Stimulated activated CD8-positive, alpha-beta memory T cell treated with anti-CD3 and anti-CD28 coated beads, Interleukin-12 subunit alpha, Interleukin-12 subunit beta, amount 100 ng/mL, for 4 hours (primary cell): ENCODE measurements around the gene TPR.

Source experiments
- DNase-seq: peaks from one replicate; pipeline ENCODE4 v3.0.0-alpha.2; 2020; ENCODE audit warnings: low read depth

The TPR gene

DNA sequence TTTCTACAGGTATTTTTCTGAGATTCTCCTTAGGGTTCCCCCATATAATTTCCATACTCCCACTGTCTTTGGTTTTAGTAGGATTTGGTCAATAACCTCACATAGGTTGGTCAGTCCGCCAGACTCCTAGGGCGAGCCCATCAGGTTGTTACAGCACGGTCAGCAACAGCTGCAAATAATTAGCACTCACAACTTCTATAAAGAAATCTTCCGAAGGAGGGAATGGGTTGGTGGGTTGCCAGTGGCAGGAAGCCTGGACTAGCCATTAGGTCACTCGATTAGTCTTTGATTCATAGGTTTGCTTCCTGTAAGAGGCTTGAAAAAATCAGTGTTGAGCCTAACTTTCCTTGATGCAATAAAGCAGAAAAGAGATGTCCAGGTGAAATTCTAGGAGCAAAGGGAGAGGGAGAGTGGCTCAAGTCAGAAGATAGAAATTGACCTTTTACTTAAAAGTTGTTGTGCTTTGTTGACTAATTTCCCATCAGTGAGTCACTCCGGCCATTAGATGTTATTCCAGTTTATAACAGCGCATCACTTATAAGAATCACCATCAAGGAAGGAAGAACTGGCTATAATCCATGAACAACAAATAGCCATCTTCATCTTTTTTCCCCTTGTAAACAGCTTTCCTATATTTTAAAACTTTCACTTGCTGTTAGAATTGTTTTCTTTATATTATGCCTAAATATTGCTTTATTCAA is 88.3 kb downstream of the TPR start:
- DNase-seq, result no peak

DNA sequence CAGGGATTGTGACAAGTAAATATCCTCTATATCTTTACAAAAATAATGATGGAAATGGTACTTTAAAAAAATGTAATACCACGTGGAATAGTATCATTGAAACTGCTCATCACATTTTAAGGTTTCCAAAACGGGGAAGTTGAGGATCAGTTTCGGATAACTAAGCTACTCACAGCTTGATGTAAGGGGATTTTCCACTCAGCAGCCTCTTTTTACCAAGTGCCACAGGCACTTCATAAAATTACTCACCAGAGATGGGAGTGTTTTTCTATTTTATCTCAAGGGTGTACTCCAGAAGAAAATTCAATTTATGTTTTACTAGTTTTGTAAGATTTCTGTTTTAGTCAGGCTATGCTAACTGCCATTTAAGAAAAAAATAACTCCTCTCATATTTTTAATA is 91.7 kb downstream of the TPR start:
- DNase-seq, result no peak

DNA sequence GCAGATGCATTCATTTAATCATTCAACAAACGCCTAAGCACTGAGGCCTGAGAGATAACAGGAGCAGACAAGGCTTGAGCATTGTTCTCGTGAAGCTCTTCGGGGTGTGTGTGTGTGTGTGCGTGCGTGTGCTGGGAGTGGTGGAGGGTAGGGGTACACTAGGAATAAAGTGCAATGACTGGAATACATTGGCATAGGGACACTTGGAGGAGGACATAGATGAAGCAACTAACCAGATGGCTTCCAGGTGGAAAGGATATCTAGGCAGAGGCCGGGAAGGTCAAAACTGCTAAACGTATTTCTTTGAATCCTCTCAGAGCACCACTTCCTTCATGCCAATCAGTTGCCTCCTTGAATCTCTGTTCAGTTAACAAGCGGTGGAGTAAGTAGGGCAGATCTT is 92.6 kb downstream of the TPR start:
- DNase-seq, result no peak

DNA sequence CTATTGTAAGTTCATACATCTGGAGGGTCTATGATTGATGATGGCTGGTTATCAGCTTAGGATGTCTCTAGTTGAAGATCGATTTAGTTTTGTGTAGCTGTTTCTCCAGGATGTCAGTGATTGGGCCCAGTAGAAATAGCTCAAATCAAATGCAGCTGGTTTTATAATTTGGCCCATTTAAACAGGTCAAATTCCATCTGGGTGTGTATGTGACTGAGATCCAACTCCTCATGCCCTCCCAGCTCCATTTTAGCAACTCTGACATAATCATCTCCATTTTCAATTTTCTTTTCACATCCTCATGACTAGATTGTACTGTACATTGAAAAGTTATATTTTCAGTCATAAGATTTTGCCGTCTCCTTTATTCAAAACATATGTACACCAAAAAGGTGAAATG is 99.2 kb downstream of the TPR start:
- DNase-seq, result no peak

DNA sequence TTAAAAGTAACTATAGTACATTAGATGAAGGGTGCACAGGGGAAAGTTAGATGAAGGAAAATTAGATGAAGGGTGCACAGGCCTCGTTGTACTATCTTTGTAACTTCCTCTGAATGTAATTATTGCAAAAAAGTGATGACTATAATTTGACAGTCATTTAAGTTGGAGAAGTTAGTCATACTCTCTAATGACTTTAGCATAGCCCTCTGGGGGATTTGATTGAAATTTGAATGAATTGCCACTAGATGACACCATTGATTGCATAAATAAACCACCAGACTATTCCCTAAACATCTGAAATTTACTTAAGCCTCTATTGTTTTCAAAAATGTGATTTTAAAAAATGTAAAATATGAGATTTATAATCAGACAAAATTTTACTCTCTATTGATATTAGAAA is 102.6 kb downstream of the TPR start:
- no peak for DNase-seq

DNA sequence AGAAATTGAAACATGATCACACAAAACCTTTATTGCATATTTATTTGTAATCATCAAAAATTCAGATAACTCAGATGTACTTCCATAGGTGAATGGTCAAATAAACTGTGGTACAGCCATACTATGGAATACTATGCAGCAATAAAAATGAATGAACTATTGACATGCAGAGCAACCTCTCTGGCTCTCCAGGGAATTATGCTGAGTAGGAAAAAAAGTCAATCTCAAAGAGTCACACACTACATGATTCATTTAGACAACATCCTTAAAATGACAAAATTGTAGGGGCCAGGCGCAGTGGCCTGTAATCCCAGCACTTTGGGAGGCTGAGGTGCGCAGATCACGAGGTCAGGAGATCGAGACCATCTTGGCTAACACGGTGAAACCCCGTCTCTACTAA is 104.0 kb downstream of the TPR start:
- DNase-seq, result no peak
